Measurements from ENCODE around the gene TRANK1.
"Not testable (repeated sequence)": the region's sequence is repeated elsewhere in the genome, so short reads cannot be mapped to it uniquely, and the experiment has no call there.

The TRANK1 gene

DNA sequence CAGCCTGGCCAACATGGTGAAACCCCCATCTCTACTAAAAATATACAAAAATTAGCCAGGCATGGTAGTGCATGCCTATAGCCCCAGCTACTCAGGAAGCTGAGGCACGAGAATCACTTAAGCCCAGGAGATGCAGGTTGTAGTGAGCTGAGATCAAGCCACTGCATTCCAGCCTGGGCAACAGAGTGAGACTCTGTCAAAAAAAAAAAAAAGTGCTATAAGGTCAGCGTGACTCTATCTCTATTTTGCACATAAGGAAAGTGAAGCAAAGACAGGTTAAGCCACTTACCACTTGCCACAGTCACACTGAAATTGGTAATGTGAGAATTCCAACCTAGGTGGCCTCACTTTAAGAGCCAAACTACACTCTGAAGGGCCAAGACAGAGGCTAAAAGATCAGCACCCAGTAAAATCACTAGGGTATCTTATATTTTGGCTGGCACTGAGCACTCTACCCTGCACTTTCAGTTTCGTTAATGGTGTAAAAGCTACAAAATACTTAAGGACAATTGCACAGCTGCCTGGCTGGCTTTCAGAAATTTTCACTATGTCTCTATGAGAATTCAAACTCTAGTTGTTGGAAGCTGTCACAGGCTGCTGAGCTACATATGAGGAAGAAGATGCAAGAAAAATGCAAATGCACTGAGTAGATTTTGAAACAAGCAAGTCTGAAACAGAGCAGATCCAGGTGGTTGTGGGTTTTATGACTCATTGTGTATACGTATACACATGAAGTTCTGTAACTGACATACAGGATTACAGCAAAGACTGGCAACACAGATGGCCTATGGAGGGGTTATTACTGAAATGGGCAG lies 32.7 kb downstream of the TRANK1 start:
- DNase-seq: no peak

DNA sequence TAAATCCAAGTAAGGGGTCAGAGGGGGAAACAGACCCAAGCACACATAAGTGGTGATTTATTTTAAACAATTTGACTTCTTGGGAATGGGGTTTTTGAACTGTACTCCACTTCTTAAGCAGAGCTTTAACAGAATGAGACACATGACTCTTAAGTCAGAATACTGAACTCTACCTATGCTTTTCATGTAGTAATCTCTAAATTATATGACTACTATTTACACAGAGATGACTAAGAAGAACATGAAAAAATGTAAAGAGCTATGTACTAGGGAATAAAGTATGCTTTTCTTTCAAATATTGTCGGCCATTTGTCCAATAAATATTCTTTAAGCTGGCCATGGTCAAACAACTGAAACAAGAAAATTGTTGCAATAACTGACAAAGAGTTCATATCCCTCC lies 35.2 kb downstream of the TRANK1 start:
- DNase-seq: no peak

DNA sequence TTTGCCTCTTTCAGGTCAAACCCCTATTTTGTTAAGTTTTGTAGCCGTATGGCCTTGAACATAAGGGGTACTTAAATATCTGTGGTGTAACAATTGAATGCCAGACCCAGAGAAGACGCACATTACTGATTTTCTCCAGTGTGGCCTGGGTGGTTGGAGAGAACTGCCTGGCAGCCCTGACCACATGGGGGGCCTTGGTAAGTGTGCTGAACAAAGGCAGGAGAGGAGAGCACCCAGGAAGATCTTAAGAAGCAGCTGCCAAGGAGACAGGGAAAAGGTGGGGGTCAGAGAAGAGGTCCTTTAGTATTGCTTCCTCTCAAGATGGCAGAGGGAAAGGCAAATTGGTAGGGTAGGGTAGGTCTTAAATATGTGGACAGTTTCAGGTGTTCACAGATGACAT lies 35.7 kb downstream of the TRANK1 start:
- no peak for DNase-seq

DNA sequence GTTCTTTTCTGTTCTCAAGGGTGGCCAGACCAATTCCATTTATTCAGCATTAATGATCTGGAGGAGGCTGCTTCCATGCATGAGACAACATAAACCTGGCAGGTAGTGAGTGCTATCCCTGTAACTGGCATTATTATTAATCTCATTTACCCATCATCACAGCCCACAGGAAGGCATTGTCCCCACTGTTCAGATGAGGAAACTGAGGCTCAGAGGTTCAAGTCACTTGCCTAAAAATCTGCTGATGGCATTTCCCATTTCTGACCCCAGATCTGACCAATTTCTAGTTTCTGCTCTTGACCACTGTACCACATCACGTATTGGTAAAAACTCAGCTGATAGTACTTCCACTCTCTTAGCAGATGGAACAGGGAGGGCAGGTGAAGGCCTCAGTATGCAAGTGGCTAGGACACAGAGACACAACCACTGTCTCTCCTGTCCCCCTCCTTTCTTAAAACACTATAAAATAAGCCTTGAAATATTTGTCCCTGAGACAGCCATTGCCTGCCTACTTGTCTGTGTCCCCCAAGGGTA lies 36.1 kb downstream of the TRANK1 start:
- DNase-seq: no peak

DNA sequence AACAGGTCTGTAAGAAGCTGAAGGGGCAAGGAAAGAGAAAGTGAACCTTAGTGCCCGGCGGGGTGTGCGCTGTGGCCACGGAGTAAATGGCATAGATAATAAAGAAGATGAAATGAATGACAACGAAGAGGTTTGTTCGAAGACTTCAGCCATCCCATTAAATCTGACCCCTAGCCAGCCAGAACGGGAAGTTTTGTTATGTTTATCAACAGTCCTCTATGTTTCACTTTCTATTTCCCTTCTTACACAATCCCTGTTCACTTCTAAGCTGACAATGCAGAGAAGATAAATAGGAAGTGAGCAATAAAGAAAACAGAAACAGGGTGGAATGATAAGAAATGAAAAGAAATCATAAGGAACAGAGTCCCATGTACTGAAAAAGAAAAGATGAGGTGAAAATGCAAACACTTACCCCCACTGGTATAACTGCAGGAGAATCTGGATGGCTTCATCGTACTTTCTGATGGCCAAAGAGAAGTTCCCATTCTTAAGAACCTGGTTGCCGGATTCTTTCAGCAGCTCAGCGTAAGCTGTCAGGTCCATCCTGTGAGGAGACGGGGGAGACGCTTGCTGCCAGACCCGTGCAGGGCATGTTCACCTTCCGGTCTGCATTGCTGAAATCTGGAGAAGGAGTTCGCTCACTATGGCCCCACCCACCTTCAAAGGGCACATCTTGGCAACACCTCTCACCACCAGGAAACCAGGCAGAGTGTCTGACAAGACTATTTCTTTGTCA lies 36.8 kb downstream of the TRANK1 start:
- no peak for DNase-seq

DNA sequence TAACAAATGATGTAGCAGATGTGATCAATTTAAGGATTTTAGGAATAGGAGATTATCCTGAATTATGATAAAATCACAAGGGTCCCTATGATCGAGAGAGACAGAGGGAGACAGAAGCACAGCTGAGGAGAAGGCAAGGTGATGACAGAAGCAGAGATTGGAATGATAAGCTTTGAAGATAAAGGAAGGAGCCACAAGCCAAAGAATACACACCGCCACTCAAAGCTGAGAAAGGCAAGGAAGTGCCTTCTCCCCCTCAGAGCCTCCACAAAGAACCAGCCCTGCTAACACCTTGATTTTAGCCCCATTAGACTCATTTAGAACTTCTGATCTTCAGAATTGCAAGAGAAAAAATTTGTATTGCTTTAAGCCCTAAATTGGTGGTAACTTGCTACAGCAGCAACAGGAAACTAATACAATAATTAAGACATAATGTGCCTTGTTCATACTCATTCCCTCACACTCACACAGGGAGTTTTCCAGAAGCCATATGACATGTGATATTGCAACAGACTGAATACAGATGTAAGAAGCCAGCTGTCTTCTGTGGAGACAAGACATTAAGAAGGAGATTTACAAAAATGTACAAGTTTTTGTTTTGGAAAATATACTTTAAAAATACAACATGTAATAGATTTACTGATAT lies 38.2 kb downstream of the TRANK1 start:
- no peak for DNase-seq

DNA sequence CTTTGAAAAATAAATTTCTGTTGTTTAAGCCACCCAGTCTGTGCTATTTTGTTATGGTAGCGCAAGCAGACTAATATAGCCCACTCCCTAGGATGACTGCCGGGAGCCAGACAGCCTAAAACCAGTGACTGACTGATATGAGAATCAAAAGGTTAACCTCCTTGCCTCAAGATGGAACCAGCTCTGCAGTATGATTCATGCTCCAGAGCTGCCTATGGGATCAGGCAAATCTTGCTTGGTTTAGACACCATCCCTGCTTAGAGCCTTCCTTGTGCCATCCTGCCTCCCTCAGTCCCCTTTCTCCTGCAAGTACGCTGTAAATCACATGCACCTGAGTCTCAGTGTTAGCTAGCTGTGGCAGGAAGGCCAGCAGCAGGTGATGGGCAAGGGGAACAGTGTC lies 39.3 kb downstream of the TRANK1 start:
- no peak for DNase-seq

DNA sequence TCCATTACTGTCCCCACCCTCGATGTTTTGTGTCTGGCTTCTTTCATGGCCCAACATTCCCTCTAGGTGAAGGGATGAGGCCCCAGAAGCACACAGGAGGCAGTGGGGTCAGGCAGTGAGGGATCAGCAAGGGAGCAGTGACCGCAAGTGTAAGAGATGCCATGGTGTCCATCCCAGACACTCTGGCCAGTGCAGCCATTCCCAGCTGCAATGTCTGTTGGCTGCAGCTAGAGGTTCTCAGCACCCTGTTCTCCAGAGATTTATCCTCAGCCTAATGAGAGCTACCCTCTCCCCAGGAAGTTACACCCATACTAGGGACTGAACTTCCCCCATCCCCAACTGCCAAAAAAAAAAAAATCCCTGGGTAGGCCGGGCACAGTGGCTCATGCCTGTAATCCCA lies 40.2 kb downstream of the TRANK1 start:
- no peak for DNase-seq

DNA sequence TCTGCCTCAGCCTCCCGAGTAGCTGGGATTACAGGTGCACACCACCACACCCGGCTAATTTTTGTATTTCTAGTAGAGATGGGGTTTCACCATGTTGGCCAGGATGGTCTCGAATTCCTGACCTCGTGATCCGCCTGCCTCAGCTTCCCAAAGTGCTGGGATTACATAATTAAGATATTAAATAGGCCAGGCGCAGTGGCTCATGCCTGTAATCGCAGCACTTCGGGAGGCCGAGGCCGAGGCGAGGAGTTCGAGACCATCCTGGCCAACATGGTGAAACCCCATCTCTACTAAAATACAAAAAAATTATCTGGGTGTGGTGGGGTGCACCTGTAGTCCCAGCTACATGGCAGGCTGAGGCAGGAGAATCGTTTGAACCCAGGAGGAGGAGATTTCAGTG lies 40.8 kb downstream of the TRANK1 start:
- not testable (repeated sequence) for DNase-seq

DNA sequence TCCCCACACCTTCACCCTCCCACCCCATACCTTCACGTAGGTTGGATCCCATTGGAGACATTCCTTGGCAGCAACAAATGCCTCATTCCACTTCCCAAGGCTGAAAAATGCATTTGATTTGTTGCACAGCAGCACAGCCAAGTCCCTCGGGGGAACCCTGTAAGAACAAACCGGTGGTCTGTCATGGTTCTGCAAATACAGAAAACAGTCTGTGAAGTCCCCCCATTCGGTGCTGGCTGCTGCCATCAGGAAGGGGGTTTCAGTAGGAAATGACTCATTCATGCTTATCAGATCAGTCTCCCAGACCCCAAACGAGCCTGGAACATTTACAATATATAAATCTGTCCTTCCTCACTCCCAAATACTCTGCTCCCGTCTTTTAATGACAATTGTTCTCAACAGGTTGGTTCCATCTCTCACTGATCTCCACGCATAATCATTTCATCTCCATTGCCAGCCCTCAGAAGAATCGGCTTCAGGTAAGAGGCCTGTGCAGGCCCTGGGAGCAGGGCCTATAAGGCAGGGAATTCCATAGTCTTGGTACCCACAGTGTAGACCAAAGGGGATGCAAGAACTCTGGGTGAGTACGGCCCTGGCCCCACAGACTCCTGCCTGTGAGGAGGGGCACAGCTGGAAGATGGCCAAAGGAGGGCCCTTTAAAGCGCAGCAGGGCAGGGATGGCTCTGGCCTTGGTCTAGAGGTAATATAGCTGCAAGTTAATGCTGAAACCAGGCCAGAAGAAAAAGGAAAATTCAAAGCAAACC lies 41.6 kb downstream of the TRANK1 start:
- no peak for DNase-seq

DNA sequence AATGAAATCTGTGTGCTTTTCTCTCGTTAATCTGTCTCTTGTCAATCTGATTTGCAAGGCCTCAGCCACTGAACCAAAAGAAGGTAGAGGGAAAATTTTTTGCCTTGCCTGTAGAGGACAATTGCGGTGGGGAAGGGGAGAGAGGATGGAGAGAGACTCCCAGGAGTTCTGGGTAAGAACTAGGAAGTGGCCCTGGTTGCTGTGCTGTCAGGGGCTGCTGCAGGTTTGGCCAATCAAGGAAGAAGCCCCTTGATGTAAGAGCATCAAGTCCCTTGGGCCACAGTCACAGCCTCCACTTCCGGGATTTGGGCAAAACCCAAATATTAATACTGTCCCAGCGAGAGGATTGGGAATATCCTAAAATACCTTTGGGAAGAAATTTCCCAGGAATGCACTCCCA lies 43.3 kb downstream of the TRANK1 start:
- no peak for DNase-seq

DNA sequence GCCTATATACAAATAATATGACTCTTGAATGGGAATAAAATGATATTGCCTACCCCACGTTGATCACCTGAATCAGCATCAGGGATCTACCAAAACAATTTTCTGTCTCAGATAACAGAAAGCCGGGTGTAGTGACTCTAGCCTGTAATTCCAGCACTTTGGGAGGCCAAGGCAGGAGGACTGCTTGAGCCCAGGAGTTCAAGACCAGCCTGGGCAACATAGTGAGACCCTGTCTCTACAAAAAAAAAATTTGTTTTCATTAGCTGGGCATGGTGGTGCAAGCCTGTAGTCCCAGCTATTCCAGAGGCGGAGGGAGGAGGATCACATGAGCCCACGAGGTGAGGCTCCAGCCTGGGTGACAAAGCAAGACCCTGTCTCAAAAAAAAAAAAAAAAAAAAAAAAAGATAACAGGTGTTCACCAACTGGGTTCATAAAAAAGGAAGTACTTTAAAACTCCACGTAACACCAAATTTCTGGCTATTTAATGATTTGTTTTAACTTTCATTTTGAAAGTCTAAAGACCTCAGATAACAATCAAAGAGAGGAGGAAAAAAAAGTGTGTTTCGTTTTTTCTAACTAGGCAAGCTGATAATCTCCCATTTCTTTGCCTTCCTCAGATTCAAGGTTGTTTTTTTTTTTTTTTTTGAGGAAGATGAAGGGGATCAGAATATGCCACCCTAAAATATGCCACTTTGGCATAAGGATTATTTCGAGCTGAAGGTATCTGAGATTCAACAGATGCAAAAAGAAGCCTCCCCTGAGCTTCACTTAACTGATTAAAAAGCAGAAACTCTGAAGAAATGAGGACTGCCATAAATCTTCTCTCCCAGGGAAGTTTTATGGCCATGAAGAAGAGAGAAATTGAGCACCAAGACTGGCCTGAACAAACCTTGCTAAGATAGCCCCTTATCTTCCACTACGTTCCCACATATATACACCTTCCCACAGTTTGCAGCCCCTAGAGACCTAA lies 44.1 kb downstream of the TRANK1 start:
- no peak for DNase-seq

DNA sequence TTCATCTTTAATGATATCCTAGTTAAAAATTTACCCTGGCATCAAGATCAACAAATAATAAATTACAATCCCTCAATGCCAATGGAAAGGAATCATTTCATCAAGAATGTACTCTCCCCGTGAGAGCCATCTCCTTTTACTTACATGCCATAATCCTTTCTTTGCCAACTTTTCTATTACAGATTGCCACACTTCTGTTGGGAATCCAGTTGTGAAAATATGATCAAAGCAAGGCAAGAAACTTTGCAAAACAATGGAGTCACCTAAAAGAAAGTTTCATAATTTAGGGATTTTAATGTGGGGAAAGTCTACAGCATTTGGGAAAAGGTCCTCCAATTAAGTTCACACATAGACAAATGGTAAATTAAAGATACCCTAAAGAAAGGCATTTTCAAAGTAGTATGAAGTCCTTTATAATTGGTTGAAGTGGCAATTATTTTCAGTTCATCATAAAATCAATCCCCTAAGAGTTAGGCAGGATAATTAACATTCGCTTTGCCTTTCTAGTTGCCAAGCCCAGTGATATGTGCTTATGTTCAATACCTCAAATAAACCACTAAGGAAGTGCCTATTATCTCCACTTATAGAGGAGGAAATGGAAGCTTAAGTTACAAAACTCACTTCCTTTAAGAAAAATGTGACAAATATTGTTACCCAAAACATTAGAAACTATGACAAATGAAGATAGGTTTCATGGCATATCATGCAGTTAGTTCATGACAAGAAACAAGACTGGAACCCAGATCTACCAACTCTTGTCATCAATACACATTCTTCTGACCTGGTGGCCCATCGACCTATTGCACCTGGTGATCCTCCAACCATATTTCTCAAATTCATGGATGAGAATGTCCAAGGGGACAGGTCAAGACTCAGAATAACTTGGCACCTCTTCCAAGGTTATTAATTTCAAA lies 49.1 kb downstream of the TRANK1 start:
- no peak for DNase-seq

DNA sequence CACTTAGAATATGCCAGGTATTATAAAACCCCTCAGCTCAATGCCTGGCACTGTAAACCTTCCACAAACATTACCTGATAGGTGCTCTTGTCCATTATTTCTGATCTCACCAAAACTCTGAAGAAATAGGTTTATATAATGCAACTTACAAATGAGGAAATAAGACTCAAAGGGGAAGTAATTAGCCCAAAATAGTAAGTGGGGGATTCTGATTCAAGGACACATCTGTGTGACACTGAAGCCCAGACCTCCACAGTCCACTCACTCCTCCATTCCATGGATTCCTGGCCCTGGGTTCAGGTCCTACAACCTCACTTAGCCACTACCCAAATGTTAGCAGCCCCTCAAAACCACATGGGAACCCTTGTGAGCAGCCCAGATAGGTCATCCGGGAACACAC lies 49.9 kb downstream of the TRANK1 start:
- DNase-seq: no peak

DNA sequence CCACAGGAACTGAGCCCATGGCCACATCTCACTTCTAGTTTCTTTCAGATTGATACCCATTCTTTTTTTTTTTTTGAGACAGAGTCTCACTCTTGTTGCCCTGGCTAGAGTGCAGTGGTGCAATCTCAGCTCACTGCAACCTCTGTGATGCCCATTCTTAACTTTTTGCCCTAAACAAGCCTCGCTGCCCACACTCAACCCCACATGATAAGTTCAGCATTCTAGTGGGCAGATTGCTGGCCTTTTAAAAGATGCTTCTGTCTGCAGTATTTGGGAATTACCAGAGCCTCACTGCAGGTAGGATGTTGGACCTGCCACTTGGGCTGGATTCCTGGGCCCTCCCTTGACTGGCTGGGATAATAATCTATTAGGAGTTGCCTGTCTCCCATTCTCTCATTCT lies 51.0 kb downstream of the TRANK1 start:
- DNase-seq: no peak

DNA sequence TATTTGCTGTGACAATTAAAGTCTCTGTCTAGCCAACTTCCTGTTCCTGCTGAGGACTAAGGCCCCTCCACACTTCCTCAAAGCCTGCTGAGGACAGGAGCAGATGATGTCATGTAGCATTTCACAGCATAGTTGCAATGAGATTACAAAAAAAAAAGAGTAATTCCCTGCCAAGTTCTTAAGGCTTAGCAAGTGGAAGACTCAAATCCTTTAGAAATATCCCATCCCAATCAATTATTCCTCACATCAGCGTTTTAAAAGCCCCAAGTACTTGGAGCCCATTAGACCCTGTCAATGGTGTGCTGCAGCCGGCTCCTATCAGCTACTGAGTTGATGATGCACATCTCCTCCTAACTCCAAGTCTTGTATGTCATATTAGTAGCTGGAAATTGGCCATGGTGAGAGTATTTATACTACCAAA lies 51.7 kb downstream of the TRANK1 start:
- peak; percentile 15 for DNase-seq

DNA sequence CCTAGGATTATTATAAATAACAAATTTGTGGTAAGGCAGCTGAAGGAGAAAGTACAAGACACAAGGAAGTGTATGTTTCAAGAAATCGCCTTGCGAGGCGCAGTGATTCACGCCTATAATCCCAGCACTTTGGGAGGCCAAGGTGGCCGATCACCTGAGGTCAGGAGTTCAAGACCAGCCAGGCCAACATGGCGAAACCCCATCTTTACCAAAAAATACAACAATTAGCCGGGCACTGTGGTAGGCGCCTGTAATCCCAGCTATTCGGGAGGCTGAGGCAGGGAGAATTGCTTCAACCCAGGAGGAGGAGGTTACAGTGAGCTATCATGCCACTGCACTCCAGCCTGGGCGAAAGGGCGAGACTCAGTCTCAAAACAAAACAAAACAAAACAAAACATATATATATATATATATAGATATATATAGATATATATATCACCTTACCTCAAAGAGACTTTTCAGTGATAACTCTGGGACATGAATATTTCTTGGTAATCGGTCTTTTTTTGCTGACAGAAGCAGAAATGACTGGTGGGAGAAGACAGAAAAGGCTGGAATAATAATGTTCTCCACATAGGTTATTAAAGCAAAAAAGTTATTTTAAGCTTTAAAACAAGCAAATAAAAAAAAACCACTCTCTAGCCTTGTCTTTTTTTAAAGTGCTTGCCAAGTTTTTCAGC lies 52.3 kb downstream of the TRANK1 start:
- DNase-seq: no peak

DNA sequence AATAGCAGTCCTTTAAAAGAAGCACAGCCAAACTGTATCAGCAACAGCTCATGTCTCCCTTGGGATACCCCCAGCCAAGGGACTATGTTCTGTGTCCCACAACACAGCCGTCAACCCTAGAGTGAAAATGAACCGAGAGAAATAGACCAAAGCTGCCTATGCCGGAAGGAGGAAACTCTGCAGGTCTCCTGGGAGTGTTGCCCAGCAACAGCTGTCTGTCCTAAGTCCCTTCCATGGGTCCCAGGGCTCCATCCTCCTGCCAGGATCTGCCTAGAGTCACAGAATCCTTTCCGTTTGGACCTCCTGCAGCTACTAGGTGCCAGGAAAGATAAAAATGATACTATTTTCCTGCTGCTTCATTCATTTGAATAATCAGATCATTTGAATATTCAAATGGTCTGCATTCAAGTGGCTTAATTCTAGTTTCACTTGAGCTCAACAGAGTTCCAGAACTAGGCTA lies 53.1 kb downstream of the TRANK1 start:
- no peak for DNase-seq

DNA sequence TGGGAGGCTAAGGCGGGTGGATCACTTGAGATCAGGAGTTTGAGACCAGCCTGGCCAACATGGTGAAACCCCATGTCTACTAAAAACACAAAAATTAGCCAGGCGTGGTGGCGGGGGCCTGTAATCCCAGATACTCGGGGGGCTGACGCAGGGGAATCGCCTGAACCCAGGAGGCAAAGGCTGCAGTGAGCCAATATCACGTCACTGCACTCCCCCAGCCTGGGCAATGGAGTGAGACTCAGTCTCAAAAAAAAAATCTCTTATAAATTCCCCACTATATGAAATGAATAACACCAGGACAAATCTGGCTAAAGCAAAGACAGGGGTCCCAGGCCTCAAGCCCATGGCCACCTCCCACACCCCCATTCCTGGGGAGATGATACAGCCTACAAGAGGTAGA lies 53.8 kb downstream of the TRANK1 start:
- DNase-seq: not testable (repeated sequence)

DNA sequence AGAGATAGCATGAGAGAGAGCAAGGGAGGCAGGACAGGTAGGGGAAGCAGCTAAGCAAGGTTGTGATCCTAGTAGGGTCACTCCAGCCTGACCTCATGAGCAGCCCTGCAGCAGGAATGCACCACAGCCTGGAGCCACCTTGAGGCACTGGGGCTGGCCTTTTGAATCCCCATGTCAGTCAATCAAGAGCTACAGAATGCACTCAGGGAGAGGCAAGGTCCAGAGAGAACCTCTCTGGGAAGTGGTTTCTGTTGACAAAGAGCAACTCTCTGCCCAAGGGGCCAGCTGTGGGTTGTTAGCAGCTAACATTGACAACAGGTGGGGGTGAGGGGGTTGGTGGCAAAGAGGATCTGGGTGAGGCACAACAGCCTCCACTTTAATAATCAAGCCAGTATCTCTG lies 54.6 kb downstream of the TRANK1 start:
- no peak for DNase-seq

Measured in eye (tissue), 1 donor.